HCT116 (cell line): ENCODE measurements around the gene RYR3. TPM values are rescaled to one million over a fixed set of nuclear protein-coding genes. Genes with fewer than 3 reads are reported as not detected.

Experiments used
- ATAC-seq: fragments of 200-7000 bp; cut with Tn5 transposase; 2 replicates; pipeline ENCODE4 v1.9.1; 2020; ENCODE audit warnings: mild to moderate bottlenecking, moderate library complexity
- BruUV-seq: library from RNA; stranded (reverse); fragments of 400-500 nt; replicated peaks from 2 replicates; lab custom pipeline; 2021; lab: Mats Ljungman, UMichigan
- CTCF ChIA-PET: fragments of 300-600 bp; sonication (Branson Sonifier 250); formaldehyde crosslinking; loops from one replicate; lab custom pipeline; 2021; ENCODE audit warnings: antibody characterized with exemption; lab: Charles Lee
- POLR2A ChIA-PET: fragments of 300-600, 350-600 bp; sonication (Branson Sonifier 250); formaldehyde crosslinking; loops from one replicate; lab custom pipeline; 2021; ENCODE audit warnings: antibody characterized with exemption; lab: Charles Lee
- RAD21 ChIA-PET, 2 experiments: fragments of 300-600 bp; sonication (Branson Sonifier 250); formaldehyde crosslinking; loops; one replicate each; lab custom pipeline; 2023; ENCODE audit warnings: low total read pairs in 2 of 2; ENCODE audit not compliant: uncharacterized antibody in 2 of 2, unreplicated experiment in 2 of 2, low non-redundant PET in 1 of 2; lab: Charles Lee
- DNase-seq: peaks from one replicate; pipeline ENCODE4 v3.0.0-alpha.2; 2010; ENCODE audit warnings: low read depth, low spot score
- H2AFZ ChIP-seq: fragments of 200-600 bp; shearing (Covaris generic), sonication (generic); 2 replicates; pipeline ENCODE4 v1.6.1; 2017; ENCODE audit warnings: low read depth, mixed run types, mixed read lengths, antibody characterized with exemption, low read length; ENCODE audit not compliant: poor library complexity, severe bottlenecking
- H3K27ac ChIP-seq: 2 replicates; pipeline ENCODE4 v1.5.1; 2012; ENCODE audit warnings: low read depth, low read length
- H3K27me3 ChIP-seq: fragments of 200-600 bp; sonication (generic); 2 replicates; pipeline ENCODE4 v1.6.1; 2016; ENCODE audit warnings: mixed run types, low read length, mixed read lengths; ENCODE audit not compliant: insufficient read depth
- H3K36me3 ChIP-seq, 2 experiments: fragments of 200-500 bp in 1 of 2; fragments of 200-600 bp in 1 of 2; sonication (Bioruptor generic) in 1 of 2; sonication (generic) in 1 of 2; 2 replicates each; pipeline versions ENCODE4 v1.5.1 to v1.6.1; 2014 to 2016; ENCODE audit warnings: low read length in 2 of 2, inconsistent platforms in 1 of 2, mixed read lengths in 1 of 2, mixed run types in 1 of 2; ENCODE audit not compliant: insufficient read depth in 2 of 2, control insufficient read depth in 1 of 2
- H3K4me1 ChIP-seq, 2 experiments: fragments of 200-600 bp in 1 of 2; sonication (generic) in 1 of 2; 2 replicates each; pipeline versions ENCODE4 v1.5.1 to v1.6.1; 2012 to 2017; ENCODE audit warnings: low read length in 2 of 2, inconsistent platforms in 1 of 2, mild to moderate bottlenecking in 1 of 2, mixed read lengths in 1 of 2, mixed run types in 1 of 2, moderate library complexity in 1 of 2; ENCODE audit not compliant: insufficient read depth in 2 of 2, control insufficient read depth in 1 of 2
- H3K4me2 ChIP-seq: fragments of 200-600 bp; sonication (generic); 2 replicates; pipeline ENCODE4 v1.6.1; 2017; ENCODE audit warnings: mixed run types, low read length, mixed read lengths
- H3K4me3 ChIP-seq, 2 experiments: fragments of 200-600 bp in 1 of 2; sonication (generic) in 1 of 2; replicated peaks in 1 of 2; 2 replicates each; pipeline ENCODE4 v1.5.1; 2011 to 2016; ENCODE audit warnings: low read length in 2 of 2, control low read depth in 1 of 2, low read depth in 1 of 2, mild to moderate bottlenecking in 1 of 2, mixed read lengths in 1 of 2, mixed run types in 1 of 2
- H3K79me2 ChIP-seq: fragments of 200-600 bp; sonication (generic); 2 replicates; pipeline ENCODE4 v1.6.1; 2017; ENCODE audit warnings: mild to moderate bottlenecking, mixed run types, low read length, moderate library complexity, mixed read lengths; ENCODE audit not compliant: insufficient read depth
- H3K9ac ChIP-seq: fragments of 200-600 bp; sonication (generic); 2 replicates; pipeline ENCODE4 v1.6.1; 2016; ENCODE audit warnings: low read length, mixed read lengths
- H3K9me2 ChIP-seq: fragments of 200-600 bp; sonication (generic), shearing (Covaris generic); 2 replicates; pipeline ENCODE4 v1.6.1; 2017; ENCODE audit warnings: mixed run types, mild to moderate bottlenecking, moderate library complexity; ENCODE audit not compliant: insufficient read depth
- H3K9me3 ChIP-seq, 2 experiments: fragments of 200-500 bp in 1 of 2; fragments of 200-600 bp in 1 of 2; sonication (Bioruptor generic) in 1 of 2; sonication (generic) in 1 of 2; 2 replicates each; pipeline ENCODE4 v1.6.1; 2014 to 2017; ENCODE audit warnings: low read length in 2 of 2, mixed read lengths in 2 of 2, inconsistent platforms in 1 of 2, low read depth in 1 of 2, mild to moderate bottlenecking in 1 of 2, mixed run types in 1 of 2, moderate library complexity in 1 of 2; ENCODE audit not compliant: control insufficient read depth in 1 of 2, insufficient read depth in 1 of 2
- H4K20me1 ChIP-seq: fragments of 200-600 bp; sonication (generic), shearing (Covaris generic); 2 replicates; pipeline ENCODE4 v1.6.1; 2017; ENCODE audit warnings: mixed run types, mild to moderate bottlenecking, moderate library complexity; ENCODE audit not compliant: insufficient read depth
- CBX3 ChIP-seq: IDR thresholded peaks from 2 replicates; pipeline ENCODE4 v1.6.1; 2012; ENCODE audit warnings: low read depth
- EGR1 ChIP-seq: IDR thresholded peaks from 2 replicates; pipeline ENCODE4 v1.6.1; 2012; ENCODE audit warnings: low read depth
- ELF1 ChIP-seq: IDR thresholded peaks from 2 replicates; pipeline ENCODE4 v1.6.1; 2012; ENCODE audit warnings: low read depth, borderline replicate concordance
- POLR2A ChIP-seq: IDR thresholded peaks from 2 replicates; pipeline ENCODE4 v1.7.0; 2011; ENCODE audit warnings: borderline replicate concordance; ENCODE audit not compliant: insufficient read depth, insufficient read length; ENCODE audit errors: extremely low read depth
- RAD21 ChIP-seq: IDR thresholded peaks from 2 replicates; pipeline ENCODE4 v1.6.1; 2012; ENCODE audit warnings: low read depth, mild to moderate bottlenecking
- SRF ChIP-seq: IDR thresholded peaks from 2 replicates; pipeline ENCODE4 v1.6.1; 2012; ENCODE audit warnings: low read depth
- TCF7L2 ChIP-seq: IDR thresholded peaks from 2 replicates; pipeline ENCODE4 v1.7.0; 2011; ENCODE audit warnings: borderline replicate concordance, inconsistent platforms; ENCODE audit not compliant: insufficient read depth, insufficient read length; ENCODE audit errors: extremely low read depth
- intact Hi-C: fragments of 100-400 bp; cut with micrococcal nuclease; formaldehyde crosslinking; loops from 2 replicates; pipeline ENCODE4 v1.10.0; 2022
- total RNA-seq: library from RNA; stranded (reverse); gene quantifications from one replicate; pipeline ENCODE4 v1.2.1, GENCODE V29; 2021; ENCODE audit not compliant: unreplicated experiment
- TF ChIP-seq, protein P1 (sequence below): IDR thresholded peaks from 2 replicates; pipeline ENCODE4 v1.6.1; 2012
- TF ChIP-seq, protein P2 (sequence below): IDR thresholded peaks from 2 replicates; pipeline ENCODE4 v1.6.1; 2011; ENCODE audit warnings: mild to moderate bottlenecking, low read length, moderate library complexity; ENCODE audit not compliant: insufficient replicate concordance; ENCODE audit errors: extremely low read depth
- TF ChIP-seq, protein P3 (sequence below), 3 experiments: fragments of 200-600 bp in 1 of 3; sonication (generic) in 1 of 3; IDR thresholded peaks in 2 of 3; conservative IDR thresholded peaks in 1 of 3; 2 replicates each; pipeline ENCODE4 v1.5.1; 2012 to 2017; ENCODE audit warnings: low read depth in 2 of 3, low read length in 2 of 3, antibody characterized with exemption in 1 of 3, borderline replicate concordance in 1 of 3, control low read depth in 1 of 3, mild to moderate bottlenecking in 1 of 3, mixed read lengths in 1 of 3, mixed run types in 1 of 3, moderate library complexity in 1 of 3; ENCODE audit not compliant: insufficient read depth in 1 of 3

RYR3 gene
- total RNA-seq, 1 experiment from 2014 or later = not detected

DNA sequence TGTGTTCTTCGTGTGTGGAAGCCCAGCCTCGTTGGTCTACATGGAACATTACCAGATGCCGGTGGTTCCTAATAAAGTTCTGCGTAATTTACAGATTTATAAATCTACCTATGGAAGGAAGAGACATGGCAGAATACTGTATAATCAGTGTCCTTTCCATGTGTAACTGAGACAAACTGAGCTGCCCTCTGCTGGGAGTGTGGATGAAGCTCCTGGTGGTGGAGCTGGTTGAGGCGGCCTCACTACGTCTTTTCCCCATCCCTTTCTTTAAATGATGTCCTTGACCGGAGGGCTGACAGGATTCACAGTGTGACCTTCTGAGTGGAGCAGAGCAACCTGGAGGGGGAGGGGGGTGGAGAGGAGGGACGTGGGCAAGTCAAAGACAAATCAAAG lies 390.5 kb downstream of the RYR3 start:
- RAD21 ChIA-PET = interaction anchor here (0.8 to 1.9 kb wide), 8 partner anchors 37 to 615 kb away, joined by 3 to 20 read pairs (median 4); no protein-coding TSS in a partner anchor
- H2AFZ ChIP-seq = no peak overlapping the region

DNA sequence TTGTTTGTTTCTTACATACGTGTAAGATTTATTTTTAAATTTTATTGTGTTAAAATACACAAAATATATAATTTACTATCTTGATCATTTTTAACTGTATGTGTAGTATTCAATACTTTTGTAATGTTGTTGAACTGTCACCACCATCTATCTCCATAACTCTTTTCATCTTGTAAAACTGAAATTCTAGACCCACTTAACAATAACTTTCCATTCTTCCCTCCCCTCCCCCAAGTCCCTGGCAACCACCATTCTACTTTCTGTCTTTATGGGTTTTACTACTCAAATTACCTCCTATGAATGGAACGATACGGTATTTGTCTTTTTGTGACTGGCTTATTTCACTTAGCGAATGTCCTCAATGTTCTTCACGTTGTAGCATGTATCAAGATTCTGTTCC lies 395.4 kb downstream of the RYR3 start:
- Histone ChIP-seq H3K36me3 (no peaks in the 10 kb centered on the region), H3K79me2 (no peaks in the 10 kb centered on the region), H3K9me3 (no peaks in the 10 kb centered on the region; a peak in 1 of 4 replicates), H3K27me3 (no peaks in the 10 kb centered on the region), H3K9me2 (no peaks in the 10 kb centered on the region), H3K27ac (no peak overlapping the region), H2AFZ (no peak overlapping the region), H3K4me1 (no peaks in the 10 kb centered on the region), H3K9ac (no peak overlapping the region), H4K20me1 (no peaks in the 10 kb centered on the region), H3K4me3 (no peak overlapping the region), H3K4me2 (no peak overlapping the region)
- no TSS peak for BruUV-seq
- POLR2A ChIA-PET = no interaction called here
- DNase-seq (no peak), ATAC-seq (no peak)
- CTCF ChIA-PET = interaction anchor here (0.9 to 1.0 kb wide), 2 partner anchors 22 to 415 kb away, joined by 3 read pairs; no protein-coding TSS in a partner anchor
- TF ChIP-seq, protein P1, sequence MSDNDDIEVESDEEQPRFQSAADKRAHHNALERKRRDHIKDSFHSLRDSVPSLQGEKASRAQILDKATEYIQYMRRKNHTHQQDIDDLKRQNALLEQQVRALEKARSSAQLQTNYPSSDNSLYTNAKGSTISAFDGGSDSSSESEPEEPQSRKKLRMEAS = no peak
- TF ChIP-seq, protein P2, sequence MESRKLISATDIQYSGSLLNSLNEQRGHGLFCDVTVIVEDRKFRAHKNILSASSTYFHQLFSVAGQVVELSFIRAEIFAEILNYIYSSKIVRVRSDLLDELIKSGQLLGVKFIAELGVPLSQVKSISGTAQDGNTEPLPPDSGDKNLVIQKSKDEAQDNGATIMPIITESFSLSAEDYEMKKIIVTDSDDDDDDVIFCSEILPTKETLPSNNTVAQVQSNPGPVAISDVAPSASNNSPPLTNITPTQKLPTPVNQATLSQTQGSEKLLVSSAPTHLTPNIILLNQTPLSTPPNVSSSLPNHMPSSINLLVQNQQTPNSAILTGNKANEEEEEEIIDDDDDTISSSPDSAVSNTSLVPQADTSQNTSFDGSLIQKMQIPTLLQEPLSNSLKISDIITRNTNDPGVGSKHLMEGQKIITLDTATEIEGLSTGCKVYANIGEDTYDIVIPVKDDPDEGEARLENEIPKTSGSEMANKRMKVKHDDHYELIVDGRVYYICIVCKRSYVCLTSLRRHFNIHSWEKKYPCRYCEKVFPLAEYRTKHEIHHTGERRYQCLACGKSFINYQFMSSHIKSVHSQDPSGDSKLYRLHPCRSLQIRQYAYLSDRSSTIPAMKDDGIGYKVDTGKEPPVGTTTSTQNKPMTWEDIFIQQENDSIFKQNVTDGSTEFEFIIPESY = no peak
- no peak for TF ChIP-seq TCF7L2
- TF ChIP-seq, protein P3, sequence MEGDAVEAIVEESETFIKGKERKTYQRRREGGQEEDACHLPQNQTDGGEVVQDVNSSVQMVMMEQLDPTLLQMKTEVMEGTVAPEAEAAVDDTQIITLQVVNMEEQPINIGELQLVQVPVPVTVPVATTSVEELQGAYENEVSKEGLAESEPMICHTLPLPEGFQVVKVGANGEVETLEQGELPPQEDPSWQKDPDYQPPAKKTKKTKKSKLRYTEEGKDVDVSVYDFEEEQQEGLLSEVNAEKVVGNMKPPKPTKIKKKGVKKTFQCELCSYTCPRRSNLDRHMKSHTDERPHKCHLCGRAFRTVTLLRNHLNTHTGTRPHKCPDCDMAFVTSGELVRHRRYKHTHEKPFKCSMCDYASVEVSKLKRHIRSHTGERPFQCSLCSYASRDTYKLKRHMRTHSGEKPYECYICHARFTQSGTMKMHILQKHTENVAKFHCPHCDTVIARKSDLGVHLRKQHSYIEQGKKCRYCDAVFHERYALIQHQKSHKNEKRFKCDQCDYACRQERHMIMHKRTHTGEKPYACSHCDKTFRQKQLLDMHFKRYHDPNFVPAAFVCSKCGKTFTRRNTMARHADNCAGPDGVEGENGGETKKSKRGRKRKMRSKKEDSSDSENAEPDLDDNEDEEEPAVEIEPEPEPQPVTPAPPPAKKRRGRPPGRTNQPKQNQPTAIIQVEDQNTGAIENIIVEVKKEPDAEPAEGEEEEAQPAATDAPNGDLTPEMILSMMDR (IDR thresholded peaks at IDR 0.05 in 2 of 3, conservative IDR thresholded peaks at IDR 0.05 in 1 of 3; ENCODE audit: borderline replicate concordance in 1 of 3, insufficient read depth in 1 of 3, low read depth in 2 of 3, low read length in 2 of 3) = no peak
- TF ChIP-seq ELF1 = no peak
- TF ChIP-seq SRF = no peak
- no peak for TF ChIP-seq EGR1
- TF ChIP-seq POLR2A = no peak
- TF ChIP-seq CBX3 = no peak
- RAD21 ChIA-PET = no interaction called here
- intact Hi-C loops = loop anchor here (10.0 kb wide), 1 partner anchor 621 kb away; no protein-coding TSS in a partner anchor

More for the DNA sequence above, 390.5 kb downstream of the RYR3 start:
- no TSS peak for BruUV-seq
- H3K27me3 ChIP-seq = peaks cover 28% of the 10 kb centered on the region; the same call in 1 of the 2 replicates
- no peak overlapping the region for H3K4me3 ChIP-seq
- CTCF ChIA-PET = interaction anchor here (0.5 to 2.7 kb wide), 39 partner anchors 9 to 615 kb away, joined by 3 to 177 read pairs (median 5); no protein-coding TSS in a partner anchor
- no peaks in the 10 kb centered on the region for H3K79me2 ChIP-seq
- no peak overlapping the region for H3K4me2 ChIP-seq
- ATAC-seq = peak; percentile 59
- no peak for TF ChIP-seq RAD21
- TF ChIP-seq, protein P3 (IDR thresholded peaks at IDR 0.05 in 2 of 3, conservative IDR thresholded peaks at IDR 0.05 in 1 of 3; ENCODE audit: borderline replicate concordance in 1 of 3, insufficient read depth in 1 of 3, low read depth in 2 of 3, low read length in 2 of 3) = peak in 1 of 3 experiments; percentile 31; a peak in 2 of 6 replicates
- H3K36me3 ChIP-seq = no peaks in the 10 kb centered on the region
- no peaks in the 10 kb centered on the region for H3K9me2 ChIP-seq
- H3K27ac ChIP-seq = no peak overlapping the region
- no peaks in the 10 kb centered on the region for H4K20me1 ChIP-seq
- intact Hi-C loops = loop anchor here (10.0 kb wide), 1 partner anchor 616 kb away; no protein-coding TSS in a partner anchor
- H3K4me1 ChIP-seq = peaks cover 0 to 3% of the 10 kb centered on the region in 2 experiments; a peak in 1 of 4 replicates
- no peak overlapping the region for H3K9ac ChIP-seq
- POLR2A ChIA-PET = no interaction called here
- H3K9me3 ChIP-seq = no peaks in the 10 kb centered on the region
- DNase-seq = no peak
